Measurements from ENCODE around the gene BEST3.

DNA sequence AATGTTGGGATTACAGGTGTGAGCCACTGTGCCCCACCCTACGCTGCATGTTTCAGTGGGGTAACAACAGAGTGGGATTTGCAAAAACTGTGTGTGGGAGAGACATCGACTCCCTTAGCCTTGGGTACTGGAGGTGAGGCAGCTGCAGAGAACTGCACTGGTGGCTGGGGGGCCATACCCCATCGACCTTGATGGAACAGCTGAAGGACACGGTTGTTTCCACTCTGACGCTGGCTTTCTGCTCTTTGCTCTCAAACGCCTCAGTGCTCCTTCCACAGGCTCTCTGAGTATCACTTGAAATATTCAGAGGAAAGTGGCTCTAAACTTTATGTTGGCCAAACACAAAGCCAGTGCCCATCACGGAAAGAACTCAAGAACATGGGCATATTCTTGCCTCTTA is 57.6 kb downstream of the BEST3 start:
- TF ChIP-seq CTCF (IDR thresholded peaks at IDR 0.05; ENCODE audit: poor library complexity) = no peak
- TF ChIP-seq EZH2phosphoT487 (IDR thresholded peaks at IDR 0.05; ENCODE audit: low read depth, severe bottlenecking, unreplicated experiment) = no peak
- TF ChIP-seq EZH2 (IDR thresholded peaks at IDR 0.05; ENCODE audit: borderline replicate concordance) = no peak

Measured in hepatocyte (in vitro differentiated cells).